NCI-H526 (cell line): ENCODE results near the gene ARHGAP22.
A peak's percentile ranks its signal among the peaks of the same experiment; 100 is the strongest.

ENCODE experiments used
- DNase-seq, 2 experiments: peaks; one replicate each; lab custom pipeline; 2025; lab: John Stamatoyannopoulos, UW

ARHGAP22 gene

DNA sequence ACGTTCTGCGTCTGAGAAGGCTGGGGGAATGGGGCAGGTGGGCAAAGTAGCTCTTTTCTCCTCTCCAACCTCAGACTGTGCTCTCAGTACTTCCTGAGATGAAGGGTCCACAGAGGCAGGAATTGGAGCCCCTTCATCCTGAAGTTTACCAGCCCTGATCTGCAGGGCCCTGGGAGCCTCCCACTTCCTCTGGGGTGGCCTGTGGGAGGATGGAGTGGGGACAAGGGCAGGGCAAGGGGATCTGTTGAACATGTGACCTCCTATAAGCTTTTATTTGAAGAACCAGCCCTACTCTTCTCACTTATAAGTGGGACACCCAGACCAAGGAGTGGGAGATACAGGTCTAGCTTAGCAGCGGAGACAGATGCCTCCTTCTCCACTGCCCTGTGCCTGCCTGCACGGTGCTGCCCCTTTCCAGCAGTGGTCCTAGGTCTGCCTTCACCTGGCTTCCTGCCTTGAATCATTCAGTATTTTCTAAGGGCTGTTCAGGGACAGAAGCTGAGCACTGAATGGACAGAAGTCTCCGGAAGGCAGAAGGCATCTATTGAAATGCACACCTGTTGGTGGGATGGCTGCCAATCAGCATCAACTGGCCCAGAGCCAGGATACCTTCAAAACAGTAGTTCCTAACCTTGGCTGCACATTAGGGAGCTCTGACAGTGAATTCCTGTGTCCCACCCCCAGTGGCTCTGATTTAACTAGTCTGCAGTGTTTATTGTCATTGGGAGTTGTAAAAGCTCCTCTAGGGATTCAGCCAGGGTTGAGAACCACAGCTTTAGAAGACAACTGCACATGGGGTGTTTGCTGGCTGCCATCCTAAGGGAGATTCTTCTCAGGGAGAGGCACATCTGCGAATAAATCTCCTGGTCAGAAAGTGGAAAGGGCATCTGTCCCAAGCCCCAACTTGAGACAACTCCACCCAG, 2.7 kb upstream of the ARHGAP22 start:
- DNase-seq, result no peak

DNA sequence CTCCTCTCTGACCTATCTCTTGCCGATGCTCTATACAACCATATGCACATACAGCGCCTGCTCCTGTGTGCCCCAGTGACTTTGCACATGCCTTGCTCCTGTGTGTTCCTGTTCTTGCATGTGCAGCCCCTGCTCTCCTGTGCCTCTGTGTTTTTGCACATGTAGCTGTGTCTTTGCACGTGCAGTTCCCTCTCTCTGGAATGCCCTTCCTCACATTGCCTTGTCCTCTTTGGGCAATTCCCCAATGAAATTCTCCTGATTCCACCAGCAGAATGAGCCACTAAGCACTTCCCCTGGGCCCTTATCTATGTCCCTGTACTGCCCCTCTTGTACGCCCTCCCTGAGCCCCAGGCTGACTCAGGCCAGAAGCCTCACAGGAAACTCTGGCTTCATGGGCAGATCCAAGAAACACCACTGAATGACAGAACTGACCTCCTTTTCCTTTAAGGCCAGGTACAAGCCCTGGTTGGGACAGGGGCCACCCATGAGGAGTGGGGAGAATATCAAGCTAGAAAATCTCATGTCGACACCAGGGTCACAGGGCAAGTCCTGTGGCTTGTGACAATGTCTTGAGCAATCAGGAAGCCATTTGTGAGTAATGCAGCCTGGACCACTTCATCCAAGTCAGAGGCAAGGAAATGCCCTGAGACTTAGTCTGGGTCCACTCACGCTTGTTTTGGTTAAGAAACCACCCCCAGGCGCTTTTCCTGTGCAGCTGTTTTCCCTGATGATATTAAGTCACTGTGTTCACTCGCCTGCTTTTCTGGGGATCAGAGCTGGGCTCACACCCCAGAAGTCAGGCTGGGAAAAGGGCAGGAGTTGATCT, 1.9 kb upstream of the ARHGAP22 start:
- DNase-seq, result no peak

DNA sequence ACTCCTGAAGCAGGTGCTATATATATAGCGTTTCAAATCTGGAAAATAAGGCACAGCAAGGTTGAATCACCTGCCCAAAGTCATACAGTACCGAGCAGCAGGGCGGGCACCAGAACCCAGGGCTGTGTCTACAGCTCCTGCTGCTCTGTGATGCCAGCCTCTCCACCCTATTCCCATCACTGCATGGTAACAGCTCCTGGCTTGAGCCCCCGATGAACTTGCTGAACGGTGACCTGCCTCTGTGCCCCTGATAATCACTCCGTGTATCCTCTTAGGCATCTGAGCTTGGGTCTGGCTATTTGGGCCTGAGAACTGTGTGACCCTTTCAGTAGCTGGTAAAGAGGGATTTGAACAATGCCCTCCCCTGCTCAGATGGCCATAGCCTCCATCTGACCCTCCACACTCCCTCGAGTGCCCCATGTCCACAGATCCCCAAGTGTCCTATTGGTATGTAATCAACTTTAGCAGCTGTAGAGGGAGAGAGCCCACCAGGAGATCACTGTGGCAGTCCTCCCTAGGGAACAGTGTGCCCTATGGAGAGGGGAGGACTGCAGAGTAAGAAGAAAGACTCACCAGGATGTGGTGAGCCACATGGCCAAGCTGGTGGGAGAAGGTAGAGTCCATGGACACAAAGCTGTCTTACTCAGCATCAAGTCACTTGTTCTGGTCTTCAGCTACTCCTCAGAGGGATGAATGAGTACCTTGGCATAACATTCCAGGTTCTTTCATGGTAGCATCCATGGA, 1.1 kb upstream of the ARHGAP22 start:
- no peak for DNase-seq

DNA sequence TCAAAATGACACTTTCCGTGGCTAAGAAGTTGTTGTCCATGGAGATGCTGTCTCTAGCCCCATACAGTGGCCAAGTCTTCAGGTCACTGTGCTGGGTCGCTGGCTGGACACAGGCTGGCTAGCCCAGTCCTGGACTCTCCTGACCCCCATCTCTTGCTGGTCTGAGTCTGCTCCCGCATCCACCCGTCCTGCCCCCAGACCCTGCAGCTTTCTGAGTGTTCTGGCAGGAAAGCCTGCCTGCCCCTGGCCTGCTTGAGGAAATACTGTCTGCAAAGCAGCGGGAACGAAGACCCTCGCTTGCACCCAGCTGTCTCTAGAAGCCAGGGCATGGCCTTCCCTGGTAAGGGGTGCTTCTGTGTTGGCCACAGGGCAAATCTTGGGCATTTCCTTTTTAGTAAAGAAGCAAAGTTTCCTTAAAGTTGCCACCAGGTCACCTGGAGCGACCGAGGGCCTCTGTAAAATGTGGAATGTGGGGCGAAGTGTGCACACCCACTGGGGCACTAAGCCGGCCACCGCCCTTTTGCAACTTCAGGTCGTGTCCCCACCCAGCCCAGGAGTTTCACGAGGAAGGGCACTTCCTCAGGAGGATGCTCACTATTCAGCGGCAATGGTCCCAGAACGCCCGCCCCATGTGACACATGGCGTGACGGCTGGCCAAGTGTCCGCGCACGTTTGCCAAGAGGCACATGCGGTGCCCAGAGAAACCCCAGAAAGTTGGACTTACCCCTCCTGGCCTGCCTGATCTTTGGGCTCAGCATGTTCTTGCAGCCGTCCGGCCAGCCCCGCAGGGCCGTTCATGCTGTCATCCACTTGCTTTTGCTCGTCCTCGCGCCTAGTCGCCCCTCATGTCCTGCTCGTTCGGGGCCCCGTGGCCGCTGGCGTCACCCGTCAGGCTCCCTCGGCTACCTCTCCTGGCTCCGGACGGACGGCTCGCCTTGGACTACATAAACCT, 558 bp downstream of the ARHGAP22 start:
- peak in 1 of 2 experiments; percentile 30 for DNase-seq

DNA sequence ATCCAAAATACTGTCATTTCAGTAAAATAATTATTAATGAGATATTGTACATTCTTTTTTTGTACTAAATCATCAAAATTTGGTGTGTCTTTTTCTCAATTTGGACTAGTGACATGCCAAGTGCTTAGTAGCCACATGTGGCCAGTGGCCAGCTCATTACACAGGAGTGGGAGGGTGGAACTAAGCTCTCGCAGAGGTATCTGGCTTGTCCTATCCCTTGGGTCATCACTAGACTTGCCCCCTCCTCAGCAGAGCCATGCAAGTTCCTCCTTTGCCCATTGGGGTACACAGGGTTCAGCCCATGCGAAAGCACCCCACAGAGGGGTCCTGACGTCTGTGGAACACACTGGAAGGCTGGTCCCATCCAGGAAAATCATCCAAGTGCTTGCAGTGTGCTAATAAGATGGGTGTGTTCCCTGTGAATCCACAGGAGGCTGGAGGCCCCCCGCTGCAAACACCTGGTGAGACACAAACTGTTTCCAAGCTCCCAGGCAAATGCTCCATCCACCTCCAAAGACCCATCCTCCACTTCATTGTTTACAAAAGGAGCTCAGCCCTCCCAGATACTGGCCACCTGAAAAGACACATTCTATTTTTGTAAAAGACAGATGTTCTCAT, 1.3 kb downstream of the ARHGAP22 start:
- DNase-seq, result no peak

DNA sequence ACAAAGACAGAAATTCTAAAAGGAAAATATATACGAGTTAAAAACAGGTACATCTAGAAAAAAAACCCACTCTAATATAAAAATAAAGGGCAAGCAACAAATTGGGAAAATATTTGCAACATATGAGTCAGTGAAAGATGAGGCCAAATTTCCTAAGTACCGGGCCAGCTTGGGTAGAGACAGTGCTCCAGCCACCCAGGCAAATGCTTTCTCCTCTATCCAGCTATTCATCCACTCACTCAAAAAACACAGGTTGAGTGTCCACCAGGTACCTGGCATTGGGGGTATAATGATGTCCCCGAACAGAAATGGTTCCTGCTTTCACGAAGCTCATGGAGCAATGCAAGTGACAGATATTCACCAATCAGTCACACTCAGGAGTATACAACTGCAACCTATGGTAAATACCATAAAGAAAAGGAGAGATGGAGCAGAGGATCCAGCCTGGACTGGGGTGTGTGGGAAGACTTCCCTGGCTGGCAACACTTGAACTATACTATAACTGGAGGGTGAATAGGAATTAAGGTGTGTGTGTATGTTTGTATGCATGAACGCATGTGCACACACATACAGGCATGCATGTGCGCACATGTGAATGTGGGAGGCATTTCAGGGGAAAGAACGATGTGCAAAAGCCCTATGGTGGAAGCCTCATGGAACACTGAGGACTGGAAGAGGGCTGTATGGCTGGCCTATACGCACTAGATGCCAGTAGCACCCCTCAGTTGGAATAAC, 2.3 kb downstream of the ARHGAP22 start:
- DNase-seq, result no peak

DNA sequence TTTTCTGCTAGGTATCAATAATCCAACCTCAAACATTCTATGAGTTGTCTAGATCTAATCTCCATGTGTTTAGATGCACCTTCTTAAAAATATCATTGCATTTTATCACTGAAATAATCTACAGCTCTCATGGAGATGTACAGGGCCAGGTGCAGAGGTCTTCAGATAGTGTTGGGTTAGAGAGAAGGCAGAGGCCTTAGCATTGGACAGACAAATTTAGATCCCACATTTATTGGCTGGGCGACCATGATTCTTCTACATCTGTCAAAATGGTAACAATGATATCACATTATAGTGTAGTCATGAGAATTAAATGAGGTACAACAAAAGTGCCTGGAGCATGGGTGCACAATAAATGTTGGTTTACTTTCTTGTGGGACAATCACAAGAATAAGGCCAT, 3.1 kb downstream of the ARHGAP22 start:
- DNase-seq, result no peak

DNA sequence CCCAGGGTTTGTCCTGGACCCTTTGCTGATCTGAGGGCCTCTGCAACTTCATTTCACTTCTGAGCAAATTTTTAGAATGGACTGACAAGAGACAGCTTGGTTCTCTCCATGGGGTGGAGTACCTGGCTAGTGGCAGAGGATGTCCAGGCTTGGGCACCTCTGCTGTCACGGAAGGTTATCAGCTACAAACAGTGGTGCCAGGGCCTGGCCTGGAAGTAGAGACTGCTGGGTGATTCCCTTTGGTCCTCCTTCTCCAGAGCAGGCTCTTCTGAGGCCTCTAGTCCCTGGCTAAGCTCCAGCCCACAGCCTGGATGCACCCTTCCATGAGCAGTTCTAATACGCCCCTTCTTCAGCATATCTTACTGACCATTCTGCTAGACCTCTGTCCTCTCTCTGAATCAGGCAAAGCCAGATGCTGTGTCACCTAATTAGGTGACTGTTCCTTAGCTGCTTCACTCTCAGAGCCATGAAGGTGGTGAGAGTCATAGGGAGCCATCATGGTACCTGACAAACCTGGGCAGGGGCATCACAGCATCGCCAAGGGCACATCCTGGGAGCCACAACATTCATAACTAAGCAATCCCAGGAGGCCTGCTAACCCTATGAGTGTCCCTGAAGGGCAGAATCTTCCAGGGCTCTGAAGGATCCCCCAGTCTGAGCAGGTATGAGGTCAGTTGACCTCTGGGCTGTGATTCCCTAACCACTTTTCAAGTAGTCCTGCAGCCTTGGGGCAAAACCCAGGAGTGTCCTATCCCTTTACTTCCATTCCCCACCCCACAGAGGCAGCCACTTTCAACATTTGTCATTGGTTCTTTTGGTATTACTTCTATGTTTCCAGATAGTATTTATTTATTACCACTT, 4.0 kb downstream of the ARHGAP22 start:
- no peak for DNase-seq

DNA sequence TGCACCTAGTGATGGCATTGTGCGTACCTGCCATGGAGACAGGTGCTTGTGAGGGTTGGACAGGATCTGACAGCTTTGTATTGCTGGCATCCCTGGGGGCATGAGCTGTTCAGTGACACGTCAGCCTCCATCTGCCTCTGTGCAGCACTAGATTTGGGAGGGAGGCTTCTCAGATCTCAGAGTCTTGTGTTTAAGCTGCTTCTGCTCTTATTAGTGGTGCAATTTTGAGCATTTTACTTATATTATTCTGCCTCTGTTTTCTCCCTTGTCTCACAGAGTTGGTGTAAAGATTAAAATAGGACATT, 5.1 kb downstream of the ARHGAP22 start:
- DNase-seq, result no peak

DNA sequence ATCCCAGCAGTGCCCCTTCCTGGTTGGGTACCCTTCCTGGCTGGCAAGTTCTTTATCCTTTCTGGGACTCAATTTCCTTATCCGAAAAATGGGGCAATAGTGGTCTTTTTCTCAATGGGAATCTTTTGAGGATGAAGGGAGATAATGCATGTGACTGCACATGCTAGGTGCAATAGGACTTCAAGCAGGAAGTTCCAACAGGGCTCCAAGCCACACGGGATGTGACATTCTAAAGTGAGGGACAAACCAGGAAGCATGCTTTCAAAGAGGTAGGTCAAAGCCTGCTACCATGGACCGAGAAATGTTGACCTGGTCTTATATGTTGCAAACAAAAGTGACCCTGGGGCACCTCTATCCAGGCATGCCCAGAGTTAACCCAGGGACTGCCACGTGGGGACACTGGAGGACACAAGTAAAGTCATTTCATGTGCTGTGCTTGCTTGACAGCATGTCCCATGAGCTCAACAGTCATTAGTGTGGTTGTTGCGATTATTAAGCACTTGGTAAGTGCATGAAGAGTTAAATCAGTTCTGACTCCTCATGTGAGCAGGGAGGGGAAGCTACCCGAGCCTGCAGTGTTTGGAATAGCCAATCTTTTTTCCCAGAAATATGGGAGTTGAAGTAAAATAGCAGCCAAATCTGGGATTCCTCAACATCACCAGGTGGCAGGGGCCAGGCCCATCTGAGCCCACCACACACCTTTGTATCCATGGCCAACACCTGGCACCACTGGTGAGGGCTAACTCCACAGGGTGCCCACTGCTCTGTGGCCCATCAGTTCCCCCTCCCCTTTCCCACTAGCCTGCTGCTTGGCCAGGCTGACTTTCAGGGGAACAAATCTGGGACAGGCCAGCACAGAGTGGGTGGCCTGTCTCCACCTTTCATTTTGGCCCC, 5.7 kb downstream of the ARHGAP22 start:
- no peak for DNase-seq

DNA sequence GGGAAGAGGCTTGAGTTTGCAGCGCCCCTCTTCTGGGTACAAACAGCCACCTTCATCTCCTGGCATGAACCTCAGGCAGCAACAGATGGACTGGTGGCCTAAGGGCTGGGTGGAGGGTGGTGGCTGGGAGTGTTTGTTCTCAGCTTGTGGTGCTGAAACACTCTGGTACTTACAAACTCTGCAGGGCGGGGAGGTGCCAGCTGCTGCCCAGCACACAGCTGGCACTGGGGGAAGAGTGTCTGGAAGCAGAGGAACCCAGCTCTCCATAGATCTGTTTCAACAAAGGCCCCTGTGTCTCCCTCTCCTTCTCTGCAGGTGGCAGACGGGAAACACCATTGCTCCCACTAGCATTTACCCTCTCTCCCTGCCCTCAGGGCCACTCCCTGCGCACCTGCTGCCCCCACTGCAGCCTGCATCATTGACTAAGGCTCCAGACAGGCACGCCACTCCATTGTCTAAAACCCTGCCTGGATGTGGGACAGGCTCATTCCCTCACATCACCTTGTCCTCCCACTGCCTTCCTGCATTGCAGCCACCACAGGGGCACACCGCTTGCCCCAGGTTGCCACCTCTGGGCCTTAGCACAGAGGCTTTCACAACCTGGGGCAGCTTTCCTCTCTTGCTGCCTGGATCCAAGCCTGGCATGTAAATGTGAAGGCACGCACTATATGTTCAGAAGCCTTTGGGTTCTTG, 6.5 kb downstream of the ARHGAP22 start:
- peak; percentile 62 to 64 for DNase-seq

DNA sequence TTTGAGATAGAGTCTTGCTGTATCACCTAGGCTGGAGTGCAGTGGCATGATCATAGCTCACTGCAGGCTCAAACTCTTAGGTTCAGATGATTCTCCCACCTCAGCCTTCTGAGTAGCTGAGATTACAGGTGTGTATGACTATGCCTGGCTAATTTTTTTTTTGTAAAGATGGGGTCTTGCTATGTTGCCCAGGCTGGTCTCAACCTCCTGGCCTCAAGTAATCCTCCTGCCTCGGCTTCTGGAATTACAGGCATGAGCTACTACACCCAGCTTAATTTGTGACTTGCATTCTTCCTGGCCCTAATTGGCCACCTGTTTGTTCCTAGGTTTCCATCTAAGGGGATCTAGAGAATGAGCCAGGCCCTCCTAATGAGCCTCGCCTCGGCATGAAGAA, 9.3 kb downstream of the ARHGAP22 start:
- no peak for DNase-seq

DNA sequence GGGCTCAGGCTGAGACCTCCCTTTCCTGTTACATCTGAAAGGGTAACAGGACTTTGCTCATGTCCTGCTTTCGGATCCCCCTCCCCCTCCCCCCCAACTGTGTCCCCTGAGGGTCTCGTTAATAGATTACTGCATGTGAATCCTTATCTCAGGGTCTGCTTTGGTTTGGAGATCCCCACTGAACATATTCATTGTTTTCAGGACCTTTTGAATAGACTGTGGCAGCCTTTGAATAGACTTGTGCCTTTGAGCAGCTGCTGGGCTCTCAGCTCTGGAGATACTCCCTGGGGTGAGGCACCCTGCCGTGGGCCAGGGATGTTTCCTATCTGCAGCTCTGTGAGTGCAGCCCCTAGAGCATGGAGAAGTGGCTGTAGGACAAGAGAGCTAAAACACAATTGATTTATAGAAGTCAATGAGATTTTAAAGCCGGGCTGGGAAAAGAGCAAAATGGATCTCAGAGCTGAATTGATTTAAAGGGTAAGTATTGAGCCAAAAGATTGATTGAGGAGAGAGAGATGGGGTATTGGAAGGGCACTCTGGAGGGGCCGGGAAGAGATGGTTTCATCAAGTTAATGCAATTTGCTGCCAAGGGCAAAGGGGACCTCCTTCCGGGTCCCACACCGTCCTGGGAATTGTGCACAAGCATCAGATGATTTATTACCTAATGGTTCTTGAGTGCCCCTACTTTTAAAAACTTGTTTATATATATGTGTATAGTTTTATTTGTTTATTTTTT, 9.9 kb downstream of the ARHGAP22 start:
- DNase-seq, result no peak

DNA sequence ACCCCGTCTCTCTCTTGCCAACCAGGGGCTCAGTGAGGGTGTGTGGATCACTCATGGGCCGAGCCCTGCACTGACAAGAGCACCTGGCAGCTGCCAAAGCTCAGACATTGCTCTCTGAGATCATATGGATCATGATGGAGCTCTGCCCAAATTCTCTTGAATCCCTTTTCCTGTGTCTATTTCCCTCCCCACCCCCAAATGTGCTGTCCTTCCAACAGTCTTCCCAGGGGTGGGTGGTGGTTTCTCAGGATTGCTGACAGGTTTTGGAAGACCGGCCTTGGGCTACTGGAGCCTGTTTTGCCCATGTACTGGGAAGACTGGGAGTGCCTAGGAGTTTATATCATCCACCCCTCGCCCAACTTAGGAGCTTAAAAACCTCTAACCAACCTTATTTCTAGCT, 10.5 kb downstream of the ARHGAP22 start:
- DNase-seq, result no peak

DNA sequence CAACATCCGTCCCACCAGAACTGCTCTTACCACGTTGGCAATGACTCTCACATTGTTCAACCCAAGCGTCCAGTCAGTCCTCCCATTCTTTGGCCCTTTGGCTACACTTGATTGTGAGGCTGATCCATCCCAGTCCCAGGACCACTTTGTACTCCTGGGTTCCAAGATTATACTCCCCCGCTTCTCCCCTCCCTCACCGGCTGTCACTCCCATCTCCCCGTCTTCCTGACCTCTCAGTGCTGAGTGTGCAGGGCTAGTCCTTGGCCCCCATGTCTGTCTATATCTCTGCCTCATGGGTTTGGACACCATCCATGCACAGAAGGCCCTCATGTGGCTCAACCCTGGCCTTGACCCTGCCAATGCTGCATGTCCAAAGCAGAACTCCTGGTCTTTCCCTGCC, 12.5 kb downstream of the ARHGAP22 start:
- no peak for DNase-seq

DNA sequence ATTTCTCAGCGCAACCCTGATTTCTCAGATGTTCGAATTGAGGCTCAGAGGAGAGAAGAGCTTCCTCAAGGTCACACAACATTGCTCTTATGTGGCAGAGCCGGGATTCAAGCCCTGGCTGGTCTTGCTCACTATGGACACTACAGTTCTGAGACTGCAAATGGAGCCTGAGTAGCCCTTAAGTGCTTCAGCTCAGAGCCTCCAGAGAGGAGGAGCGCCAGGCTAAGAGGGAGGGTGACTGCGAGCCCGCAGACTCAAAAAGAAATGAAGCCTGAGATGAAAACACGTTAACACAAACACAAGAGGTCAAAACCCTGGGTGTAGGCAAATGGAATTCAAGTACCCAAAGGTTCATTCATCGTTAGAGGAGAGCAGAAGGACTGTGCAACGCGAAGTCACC, 13.9 kb downstream of the ARHGAP22 start:
- DNase-seq, result no peak

DNA sequence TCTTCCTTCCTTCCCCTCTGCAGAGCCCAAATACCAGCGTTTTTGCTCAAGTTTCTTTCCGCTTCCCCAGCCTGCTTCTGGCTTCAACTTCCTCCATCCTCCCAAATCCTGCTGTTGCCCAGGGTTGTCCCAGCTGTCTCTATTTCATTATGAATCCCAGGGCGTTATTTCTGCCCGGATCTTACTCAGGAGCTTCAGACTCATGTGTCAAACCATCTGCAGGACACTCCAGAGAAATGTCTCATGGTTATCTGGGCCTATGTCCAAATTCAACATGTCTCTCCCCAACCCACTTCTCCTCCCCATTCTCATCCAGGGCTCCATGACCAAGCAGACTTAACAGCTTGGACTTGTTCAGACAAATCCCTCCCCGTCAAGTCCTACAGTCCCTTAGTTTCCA, 15.6 kb downstream of the ARHGAP22 start:
- no peak for DNase-seq
